Gastroesophageal sphincter (tissue), 4 donors: ENCODE data around the gene DNPH1. TPM values are rescaled to one million over a fixed set of nuclear protein-coding genes. Genes with fewer than 3 reads are reported as not detected.
A peak's percentile ranks its signal among the peaks of the same experiment; 100 is the strongest.

ENCODE experiments used
- ATAC-seq: fragments of 150-250 bp; one replicate; pipeline ENCODE4 v1.9.1; 2016; ENCODE audit warnings: mild to moderate bottlenecking, moderate library complexity
- H3K27ac ChIP-seq, 4 donors: fragments of 200-600 bp; sonication (generic) in 3 of 4; 1 replicate in 3 of 4; 2 replicates in 1 of 4; pipeline ENCODE4 v1.5.1; 2016 to 2019
- H3K27me3 ChIP-seq: fragments of 200-600 bp; sonication (generic); one replicate; pipeline ENCODE4 v1.5.1; 2019
- H3K36me3 ChIP-seq, 2 donors: fragments of 200-600 bp; sonication (generic); one replicate each; pipeline ENCODE4 v1.5.1; 2019; ENCODE audit warnings: control low read depth in 1 of 2
- H3K4me1 ChIP-seq, 3 donors: fragments of 200-600 bp; sonication (generic); 1 replicate in 2 of 3; 2 replicates in 1 of 3; pipeline ENCODE4 v1.5.1; 2016 to 2019; ENCODE audit warnings: control low read depth in 2 of 3
- H3K4me3 ChIP-seq, 2 donors: fragments of 200-600 bp; sonication (generic); one replicate each; pipeline ENCODE4 v1.5.1; 2019; ENCODE audit warnings: mild to moderate bottlenecking in 1 of 2, moderate library complexity in 1 of 2
- H3K9me3 ChIP-seq, 3 donors: fragments of 200-600 bp; sonication (generic); one replicate each; pipeline ENCODE4 v1.5.1; 2017 to 2019; ENCODE audit warnings: control low read depth in 2 of 3
- EP300 ChIP-seq: sonication (generic); formaldehyde crosslinking; IDR thresholded peaks from one replicate; pipeline ENCODE4 v1.6.1; 2017; ENCODE audit warnings: antibody characterized with exemption, mild to moderate bottlenecking
- POLR2A ChIP-seq, 2 donors: fragments of 450-650 bp; IDR thresholded peaks; one replicate each; pipeline ENCODE4 v1.6.1; 2017; ENCODE audit warnings: antibody characterized with exemption in 2 of 2, mild to moderate bottlenecking in 2 of 2, moderate library complexity in 1 of 2
- POLR2AphosphoS5 ChIP-seq: sonication (generic); formaldehyde crosslinking; IDR thresholded peaks from one replicate; pipeline ENCODE4 v1.6.1; 2017; ENCODE audit warnings: antibody characterized with exemption
- WGBS, 2 donors: methylation state at CpG; one replicate each; pipeline ENCODE4 v1.1.5; 2018; ENCODE audit warnings: low coverage in 1 of 2; 5-methylcytosine and 5-hydroxymethylcytosine counted together
- total RNA-seq, 4 donors: library from RNA; depleted of rRNA; stranded (reverse); fragments of >200 nt; gene quantifications; one replicate each; pipeline ENCODE4 v1.1.0, GENCODE V29; 2016
- TF ChIP-seq, protein P1 (sequence below), 4 experiments: fragments of 200-600 bp in 2 of 4; fragments of 450-650 bp in 2 of 4; sonication (generic) in 1 of 4; IDR thresholded peaks; one replicate each; pipeline ENCODE4 v1.5.1; 2017 to 2019; ENCODE audit warnings: antibody characterized with exemption in 4 of 4, mild to moderate bottlenecking in 2 of 4, moderate library complexity in 2 of 4

Gene DNPH1, protein sequence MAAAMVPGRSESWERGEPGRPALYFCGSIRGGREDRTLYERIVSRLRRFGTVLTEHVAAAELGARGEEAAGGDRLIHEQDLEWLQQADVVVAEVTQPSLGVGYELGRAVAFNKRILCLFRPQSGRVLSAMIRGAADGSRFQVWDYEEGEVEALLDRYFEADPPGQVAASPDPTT
- 10 to 100 TPM; 66.5 to 95.0 (median 86.6) TPM for total RNA-seq

DNA sequence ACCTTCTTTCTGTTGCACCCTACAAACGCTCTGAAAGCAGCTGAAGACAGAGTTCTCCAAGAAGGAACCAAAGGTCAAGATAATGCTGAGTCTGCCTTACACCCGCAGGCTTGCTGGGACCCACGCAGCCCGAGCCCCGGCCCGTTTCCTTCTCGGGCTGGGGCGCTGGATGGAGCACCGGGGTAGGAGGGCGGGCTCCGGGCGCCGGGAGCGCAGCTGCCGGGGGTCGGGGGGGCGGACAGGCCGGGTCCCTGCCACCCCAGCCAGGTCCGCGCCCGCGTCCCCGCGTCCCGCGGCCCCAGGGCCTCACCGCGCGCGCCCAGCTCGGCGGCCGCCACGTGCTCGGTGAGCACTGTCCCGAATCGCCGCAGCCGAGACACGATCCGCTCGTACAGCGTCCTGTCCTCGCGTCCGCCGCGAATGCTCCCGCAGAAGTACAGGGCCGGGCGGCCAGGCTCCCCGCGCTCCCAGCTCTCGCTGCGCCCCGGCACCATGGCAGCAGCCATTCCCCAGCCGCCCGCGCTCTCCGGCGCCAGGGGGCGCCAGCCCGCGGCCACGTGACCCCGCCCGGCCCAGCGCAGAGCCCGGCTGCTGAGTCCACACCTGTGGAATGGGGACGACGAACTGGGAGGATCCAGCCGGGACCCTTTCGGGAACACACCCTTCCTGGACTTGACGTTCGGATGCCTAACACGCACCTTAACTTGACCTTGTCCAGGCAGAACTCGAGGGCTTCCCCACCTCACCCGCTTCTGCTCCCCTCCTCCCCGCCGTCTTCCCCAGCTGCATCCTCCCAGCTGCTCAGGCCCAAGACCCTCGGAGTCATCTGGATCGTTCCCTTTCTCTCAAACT, at the start of gene DNPH1:
Gene DNPH1 (minus strand): TSS at position 531 of the 852 bp plus-strand sequence. CDS start 25 bp downstream, at position 506.
- peak within 1 kb of the TSS in 3 of 4 donors; percentile 76 to 79 (median 79) for H3K27ac ChIP-seq
- peaks cover 0 to 17% of the 10 kb centered on the region in 2 donors for H3K36me3 ChIP-seq
- TF ChIP-seq POLR2AphosphoS5 (peak; percentile 6), EP300 (no peak), POLR2A (IDR thresholded peaks at IDR 0.05) (peak in 1 of 2 donors; percentile 27)
- TF ChIP-seq, protein P1, sequence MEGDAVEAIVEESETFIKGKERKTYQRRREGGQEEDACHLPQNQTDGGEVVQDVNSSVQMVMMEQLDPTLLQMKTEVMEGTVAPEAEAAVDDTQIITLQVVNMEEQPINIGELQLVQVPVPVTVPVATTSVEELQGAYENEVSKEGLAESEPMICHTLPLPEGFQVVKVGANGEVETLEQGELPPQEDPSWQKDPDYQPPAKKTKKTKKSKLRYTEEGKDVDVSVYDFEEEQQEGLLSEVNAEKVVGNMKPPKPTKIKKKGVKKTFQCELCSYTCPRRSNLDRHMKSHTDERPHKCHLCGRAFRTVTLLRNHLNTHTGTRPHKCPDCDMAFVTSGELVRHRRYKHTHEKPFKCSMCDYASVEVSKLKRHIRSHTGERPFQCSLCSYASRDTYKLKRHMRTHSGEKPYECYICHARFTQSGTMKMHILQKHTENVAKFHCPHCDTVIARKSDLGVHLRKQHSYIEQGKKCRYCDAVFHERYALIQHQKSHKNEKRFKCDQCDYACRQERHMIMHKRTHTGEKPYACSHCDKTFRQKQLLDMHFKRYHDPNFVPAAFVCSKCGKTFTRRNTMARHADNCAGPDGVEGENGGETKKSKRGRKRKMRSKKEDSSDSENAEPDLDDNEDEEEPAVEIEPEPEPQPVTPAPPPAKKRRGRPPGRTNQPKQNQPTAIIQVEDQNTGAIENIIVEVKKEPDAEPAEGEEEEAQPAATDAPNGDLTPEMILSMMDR (IDR thresholded peaks at IDR 0.05) = peak in 3 of 4 experiments; percentile 95 to 98 (median 96)
- ATAC-seq = peak; percentile 94
- no peaks in the 10 kb centered on the region for H3K27me3 ChIP-seq
- H3K4me1 ChIP-seq = peaks cover 0 to 23% (median 6%) of the 10 kb centered on the region in 3 donors
- peak within 1 kb of the TSS; percentile 58 to 77 for H3K4me3 ChIP-seq
- WGBS, 2 donors = 0 to 20% methylated on average over 1 to 3 of the region's 82 CpGs
- no peaks in the 10 kb centered on the region for H3K9me3 ChIP-seq

DNA sequence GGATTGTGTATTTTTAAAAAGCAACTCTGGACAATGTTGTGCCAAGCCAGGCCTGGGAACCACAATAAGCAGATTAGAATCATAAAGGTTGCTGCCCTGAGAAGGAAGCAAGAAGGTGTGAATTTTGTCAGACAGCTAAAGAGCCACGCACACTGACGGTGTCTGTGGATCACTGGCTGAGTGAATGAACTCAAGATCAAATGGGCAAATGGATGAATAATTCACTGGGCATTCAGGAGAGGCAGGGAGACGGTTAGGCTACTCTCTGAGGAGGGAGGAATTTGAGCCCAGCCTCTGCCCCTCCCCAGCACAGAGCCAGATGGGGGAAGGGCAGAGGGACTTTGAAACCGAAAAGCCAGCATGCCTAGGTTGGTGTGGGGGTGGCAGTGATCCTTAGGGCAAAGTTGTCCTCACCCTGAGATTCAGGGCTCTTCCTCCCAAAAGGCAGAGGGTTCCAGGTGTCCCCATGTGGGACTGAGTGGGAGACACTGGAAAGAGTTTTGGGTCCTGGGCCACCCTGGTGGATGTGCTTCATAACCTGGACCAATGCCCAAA, 49.3 kb upstream of the DNPH1 start:
- Histone ChIP-seq H3K9me3 (no peaks in the 10 kb centered on the region), H3K36me3 (no peaks in the 10 kb centered on the region), H3K4me1 (peaks cover 0 to 34% (median 12%) of the 10 kb centered on the region in 3 donors), H3K4me3 (no peak overlapping the region), H3K27me3 (peaks cover 38% of the 10 kb centered on the region), H3K27ac (peak overlapping the region in 3 of 4 donors; percentile 28 to 61 (median 51))
- no peak for ATAC-seq
- TF ChIP-seq, protein P1 (IDR thresholded peaks at IDR 0.05) = no peak
- TF ChIP-seq EP300 (no peak), POLR2AphosphoS5 (no peak), POLR2A (IDR thresholded peaks at IDR 0.05) (no peak)
- WGBS, 2 donors = 39 to 45% methylated on average over 3 to 4 of the region's 4 CpGs

DNA sequence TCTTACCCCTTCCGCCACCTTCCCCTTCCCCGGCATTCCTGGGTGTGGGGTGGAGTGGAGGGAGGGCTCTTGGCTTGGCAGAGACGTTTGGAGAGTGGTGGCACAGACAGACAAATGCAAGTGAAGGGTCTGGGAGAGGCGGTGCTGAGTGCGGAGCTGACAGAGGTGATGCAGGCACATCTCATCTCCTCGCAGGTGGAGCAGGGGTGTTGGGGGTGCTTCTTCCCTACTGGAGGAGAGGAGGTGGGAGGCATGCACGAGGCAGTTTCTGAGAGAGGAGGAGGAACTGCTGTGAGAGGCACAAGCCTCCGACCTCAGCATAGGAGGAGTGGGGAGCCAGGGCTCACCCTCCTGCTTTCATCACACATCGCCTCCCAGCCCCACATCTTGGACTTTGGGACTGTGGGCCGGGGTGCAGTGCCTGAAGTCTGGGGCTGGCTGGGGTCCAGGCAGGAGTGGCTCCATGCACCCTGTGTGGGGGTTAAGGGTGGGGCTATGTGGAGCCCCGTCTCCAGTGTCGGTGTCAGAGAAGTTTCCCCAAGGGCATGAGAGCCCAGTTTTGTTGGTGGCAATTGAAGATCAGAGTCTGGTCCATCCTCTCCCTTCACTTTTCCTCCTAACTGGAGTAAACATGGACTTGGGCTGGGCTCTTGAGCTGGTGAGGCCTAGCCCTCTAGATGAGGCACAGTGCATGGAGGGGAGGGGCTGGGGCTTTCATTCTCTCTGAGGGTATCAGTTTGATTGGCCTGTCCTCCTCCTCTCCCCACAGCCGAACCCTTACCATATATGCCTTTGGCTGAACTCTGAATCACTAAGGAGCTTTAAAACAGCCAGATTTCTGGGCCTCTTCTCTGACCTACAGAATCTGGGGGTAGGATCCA, 48.6 kb upstream of the DNPH1 start:
- H3K4me3 ChIP-seq = no peak overlapping the region
- no peaks in the 10 kb centered on the region for H3K36me3 ChIP-seq
- H3K4me1 ChIP-seq = peaks cover 0 to 34% (median 12%) of the 10 kb centered on the region in 3 donors
- H3K27ac ChIP-seq = peak overlapping the region in 3 of 4 donors; percentile 28 to 61 (median 51)
- WGBS, 2 donors = 39% methylated on average over 2 of the region's 13 CpGs; no CpG with 5 or more reads in 1 of the 2 donors
- no peaks in the 10 kb centered on the region for H3K9me3 ChIP-seq
- H3K27me3 ChIP-seq = peaks cover 32% of the 10 kb centered on the region
- no peak for TF ChIP-seq EP300
- TF ChIP-seq POLR2AphosphoS5 = no peak
- TF ChIP-seq POLR2A (IDR thresholded peaks at IDR 0.05) = no peak
- TF ChIP-seq, protein P1 (IDR thresholded peaks at IDR 0.05) = no peak
- ATAC-seq = no peak

DNA sequence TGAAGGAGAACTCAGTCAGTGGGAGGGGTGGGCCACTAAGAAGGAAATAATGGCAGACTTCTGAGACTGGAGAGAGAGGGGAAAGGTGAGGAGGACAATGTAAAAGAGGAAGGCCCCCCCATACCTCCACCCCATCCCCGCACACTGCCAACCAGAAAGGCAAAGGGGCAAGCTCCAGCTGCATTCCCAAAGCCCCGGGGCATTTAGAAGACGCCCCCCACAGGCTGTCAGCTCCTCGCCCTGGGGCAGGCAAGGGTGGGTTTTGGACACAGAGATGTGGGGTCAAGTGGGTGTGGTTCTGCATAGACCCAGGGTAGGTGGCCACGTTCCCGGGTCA, 48.0 kb upstream of the DNPH1 start:
- ATAC-seq = no peak
- Histone ChIP-seq H3K4me3 (no peak overlapping the region), H3K27ac (no peak overlapping the region), H3K9me3 (no peaks in the 10 kb centered on the region), H3K36me3 (no peaks in the 10 kb centered on the region), H3K27me3 (peaks cover 28% of the 10 kb centered on the region), H3K4me1 (peaks cover 0 to 34% (median 12%) of the 10 kb centered on the region in 3 donors)
- 60 to 85% methylated on average over 1 to 2 of the region's 6 CpGs for WGBS, 2 donors
- TF ChIP-seq, protein P1 (IDR thresholded peaks at IDR 0.05) = no peak
- TF ChIP-seq POLR2AphosphoS5 = no peak
- no peak for TF ChIP-seq POLR2A (IDR thresholded peaks at IDR 0.05)
- no peak for TF ChIP-seq EP300
